Lower leg skin (tissue), 4 donors: ENCODE data around the gene ADAMTSL1. TPM values are rescaled to one million over a fixed set of nuclear protein-coding genes. Genes with fewer than 3 reads are reported as not detected.

Source experiments
- DNase-seq, 2 donors: peaks; one replicate each; pipeline ENCODE4 v3.0.0-alpha.2; 2019; ENCODE audit warnings: low spot score in 2 of 2
- H3K4me3 ChIP-seq: fragments of 200-600 bp; sonication (generic); 2 replicates; pipeline ENCODE4 v1.5.1; 2017; ENCODE audit warnings: mild to moderate bottlenecking, low read depth; ENCODE audit not compliant: poor library complexity, severe bottlenecking
- CTCF ChIP-seq, 3 donors: fragments of 450-650 bp; IDR thresholded peaks; one replicate each; pipeline ENCODE4 v1.5.1; 2016; ENCODE audit warnings: antibody characterized with exemption in 3 of 3, mild to moderate bottlenecking in 3 of 3, moderate library complexity in 2 of 3
- POLR2A ChIP-seq, 2 donors: fragments of 450-650 bp; IDR thresholded peaks; one replicate each; pipeline ENCODE4 v1.6.1; 2016 to 2017; ENCODE audit warnings: antibody characterized with exemption in 2 of 2, mild to moderate bottlenecking in 1 of 2, moderate library complexity in 1 of 2
- WGBS, 2 donors: methylation state at CpG; one replicate each; pipeline ENCODE4 v1.1.5; 2018; 5-methylcytosine and 5-hydroxymethylcytosine counted together
- intact Hi-C: fragments of 100-400 bp; cut with DNase I; formaldehyde crosslinking; loops from one replicate; pipeline ENCODE4 v1.15.0; 2023; ENCODE audit warnings: low total_unique reads
- total RNA-seq, 4 donors: library from RNA; depleted of rRNA; stranded (reverse); fragments of >200 nt; gene quantifications; one replicate each; pipeline ENCODE4 v1.1.0, GENCODE V29; 2016

The ADAMTSL1 gene
- total RNA-seq, 4 donors from 2014 or later: 1.2 to 3.6 (median 1.9) TPM

DNA sequence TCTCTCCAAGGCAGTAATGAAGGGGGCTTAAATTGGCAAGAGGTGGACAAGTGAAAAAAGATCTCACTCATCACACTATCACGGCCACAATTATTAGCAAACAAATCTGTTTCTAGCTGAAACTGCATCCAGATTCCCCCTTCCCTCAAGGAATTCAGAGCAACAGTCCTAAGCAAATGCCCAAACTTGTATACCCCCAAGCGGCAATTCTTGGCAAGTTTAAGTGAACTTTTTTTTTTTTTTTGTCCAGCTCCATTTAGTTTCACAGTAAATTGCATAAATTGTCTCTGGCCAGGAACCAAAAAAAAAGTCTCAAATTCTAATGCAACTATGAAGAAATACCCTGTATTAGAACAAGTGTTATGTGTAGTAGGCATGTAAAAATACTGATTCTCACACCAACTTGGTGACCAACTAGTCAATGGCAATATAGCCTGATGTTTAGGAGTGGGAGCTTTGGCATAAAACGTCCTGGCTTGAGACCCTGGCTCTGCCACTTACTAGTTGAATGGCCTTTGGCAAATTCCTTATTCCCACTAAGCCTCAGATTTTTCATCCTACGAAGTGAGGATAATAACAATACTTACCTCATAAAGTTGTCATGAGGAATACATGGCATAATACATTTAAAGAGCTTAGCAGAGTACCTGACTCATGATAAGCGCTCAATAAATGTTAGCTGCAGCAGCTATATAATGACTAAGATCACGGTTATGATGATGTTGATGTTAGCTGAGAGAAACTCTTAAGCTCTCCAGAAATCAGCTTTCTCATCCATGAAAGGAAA is 193.2 kb downstream of the ADAMTSL1 start:
- TF ChIP-seq POLR2A (IDR thresholded peaks at IDR 0.05) (no peak), CTCF (IDR thresholded peaks at IDR 0.05) (no peak)
- no peak overlapping the region for H3K4me3 ChIP-seq
- intact Hi-C loops: no loop called here
- no peak for DNase-seq
- WGBS, 2 donors: 47 to 51% methylated on average over 6 of the region's 6 CpGs

DNA sequence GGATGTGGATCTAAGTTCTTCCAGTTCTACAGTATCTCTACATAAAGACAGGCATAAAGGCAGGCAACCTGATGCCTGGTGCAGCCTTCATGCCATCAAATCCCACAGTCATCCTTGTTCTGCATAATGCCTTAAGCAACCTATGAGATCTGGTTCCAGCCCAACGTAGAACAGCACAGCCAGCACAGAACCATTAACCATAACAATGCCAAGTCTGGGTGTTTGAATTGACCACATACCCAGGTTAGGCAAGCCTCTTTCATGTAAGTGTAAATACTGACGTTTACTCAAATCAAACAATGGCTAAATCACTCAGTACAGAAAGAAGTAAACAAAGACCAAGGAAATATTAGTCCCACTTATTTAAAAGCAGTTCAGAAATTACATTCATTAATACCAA is 195.0 kb downstream of the ADAMTSL1 start:
- no peak for TF ChIP-seq POLR2A (IDR thresholded peaks at IDR 0.05)
- TF ChIP-seq CTCF (IDR thresholded peaks at IDR 0.05): no peak
- intact Hi-C loops: no loop called here
- whole genome bisulfite sequencing, 2 donors: 52 to 64% methylated on average over 2 of the region's 2 CpGs
- DNase-seq: no peak
- no peak overlapping the region for H3K4me3 ChIP-seq

DNA sequence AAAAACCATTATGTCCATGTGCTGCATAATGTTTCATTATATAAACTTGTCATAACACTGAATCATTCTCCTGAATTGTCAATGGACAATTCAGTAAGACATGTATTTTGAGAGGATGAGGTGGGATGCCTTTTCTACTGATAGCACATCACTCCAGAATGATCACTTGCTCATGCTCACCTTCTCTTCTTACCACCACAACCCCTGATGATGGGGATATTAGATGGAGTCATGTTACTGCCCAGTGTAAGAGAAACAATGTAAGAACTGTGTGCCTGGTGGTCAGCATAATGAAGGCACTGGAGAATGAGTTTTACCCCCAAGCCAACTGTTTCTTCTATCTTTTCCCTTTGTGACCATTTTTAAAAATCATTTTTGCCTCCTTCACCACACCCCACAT is 198.8 kb downstream of the ADAMTSL1 start:
- TF ChIP-seq POLR2A (IDR thresholded peaks at IDR 0.05): no peak
- no peak for TF ChIP-seq CTCF (IDR thresholded peaks at IDR 0.05)
- no peak for DNase-seq
- intact Hi-C loops: no loop called here
- no peak overlapping the region for H3K4me3 ChIP-seq

DNA sequence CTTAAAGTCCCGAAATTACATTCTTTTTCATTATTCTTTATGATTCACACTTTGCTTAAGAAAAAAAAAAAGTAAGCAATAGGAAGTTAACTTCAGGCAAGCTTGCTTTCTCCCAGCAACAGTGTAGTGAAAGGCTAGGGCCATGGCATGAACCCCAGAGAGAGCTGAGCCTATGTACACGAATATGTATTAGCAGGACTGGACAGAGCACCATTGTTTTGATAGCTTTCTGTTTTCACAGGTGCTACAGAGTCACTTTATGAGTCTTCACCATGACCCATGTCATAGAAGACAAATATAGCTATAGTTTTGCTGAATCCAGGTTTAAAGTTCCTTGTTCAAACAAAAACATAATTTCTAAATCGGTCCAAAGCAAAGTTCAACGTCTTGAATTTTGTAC is 199.2 kb downstream of the ADAMTSL1 start:
- no peak overlapping the region for H3K4me3 ChIP-seq
- DNase-seq: no peak
- WGBS, 2 donors: 71 to 74% methylated on average over 4 of the region's 4 CpGs
- intact Hi-C loops: no loop called here
- TF ChIP-seq CTCF (IDR thresholded peaks at IDR 0.05) (no peak), POLR2A (IDR thresholded peaks at IDR 0.05) (no peak)

GRCh38 chr9:18675332-18675731 is 201.4 kb downstream of the ADAMTSL1 start:
- intact Hi-C loops: no loop called here
- WGBS, 2 donors: 55 to 83% methylated on average over 1 of the region's 1 CpG
- DNase-seq: no peak

More at GRCh38 chr9:18675332-18675731, 201.4 kb downstream of the ADAMTSL1 start:
- no peak for TF ChIP-seq CTCF (IDR thresholded peaks at IDR 0.05)
- no peak for TF ChIP-seq POLR2A (IDR thresholded peaks at IDR 0.05)
- H3K4me3 ChIP-seq: no peak overlapping the region
